ENCODE results near the gene RNF208. TPM values are rescaled to one million over a fixed set of nuclear protein-coding genes. Genes with fewer than 3 reads are reported as not detected.

RNF208 gene
- total RNA-seq, 1 donor from 2014 or later = 4.3 TPM

- intact Hi-C loops (cut with micrococcal nuclease) = loop anchor here (10.0 kb wide), 2 partner anchors 344 to 684 kb away; partner anchors contain the start of genes NOTCH1 and TRAF2
Observed at GRCh38 chr9:137228968-137229896, 7.2 kb upstream of the RNF208 start.

- intact Hi-C loops (cut with micrococcal nuclease) = loop anchor here (10.0 kb wide), 2 partner anchors 344 to 684 kb away; partner anchors contain the start of genes NOTCH1 and TRAF2
Observed at GRCh38 chr9:137228506-137228967, 6.5 kb upstream of the RNF208 start.

- intact Hi-C loops (cut with micrococcal nuclease) = loop anchor here (1.0 to 10.0 kb wide), 6 partner anchors 8 to 683 kb away; partner anchors contain the start of genes NOTCH1, NPDC1 and TRAF2
Observed at GRCh38 chr9:137227853-137228505, 5.9 kb upstream of the RNF208 start.

- intact Hi-C loops (cut with micrococcal nuclease) = loop anchor here (1.0 to 10.0 kb wide), 6 partner anchors 9 to 682 kb away; partner anchors contain the start of genes NOTCH1, NPDC1 and TRAF2
Observed at GRCh38 chr9:137227054-137227852, 5.2 kb upstream of the RNF208 start, which contains the start of gene RNF224. Gene RNF224, plus strand, starts transcription at chr9:137227502. Its CDS starts 834 bp downstream, at chr9:137228336.

- intact Hi-C loops (cut with micrococcal nuclease) = loop anchor here (1.0 to 10.0 kb wide), 6 partner anchors 10 to 682 kb away; partner anchors contain the start of genes NOTCH1, NPDC1 and TRAF2
Observed at GRCh38 chr9:137226338-137227053, 4.5 kb upstream of the RNF208 start.

- intact Hi-C loops (cut with micrococcal nuclease) = loop anchor here (2.0 to 10.0 kb wide), 3 partner anchors 179 to 681 kb away; partner anchors contain the start of genes NOTCH1, NPDC1 and TRAF2
Observed at GRCh38 chr9:137225699-137226331, 3.8 kb upstream of the RNF208 start.

- intact Hi-C loops (cut with micrococcal nuclease) = loop anchor here (10.0 kb wide), 2 partner anchors 340 to 680 kb away; partner anchors contain the start of genes NOTCH1 and TRAF2
Observed at GRCh38 chr9:137224830-137225694, 3.0 kb upstream of the RNF208 start, which contains the start of gene CYSRT1. Gene CYSRT1, plus strand, starts transcription at chr9:137225174. Its CDS starts 448 bp downstream, at chr9:137225622.

- intact Hi-C loops (cut with micrococcal nuclease) = loop anchor here (1.0 to 10.0 kb wide), 16 partner anchors 13 to 679 kb away; partner anchors contain the start of genes ANAPC2, ARRDC1, MAN1B1 and NDOR1
Observed at GRCh38 chr9:137223078-137223970, 1.3 kb upstream of the RNF208 start.

GRCh38 chr9:137221506-137222111 is 431 bp downstream of the RNF208 start:
- intact Hi-C loops (cut with micrococcal nuclease) = loop anchor here (10.0 kb wide), 2 partner anchors 337 to 677 kb away; partner anchors contain the start of genes NOTCH1 and TRAF2

- intact Hi-C loops (cut with micrococcal nuclease) = loop anchor here (10.0 kb wide), 2 partner anchors 336 to 676 kb away; partner anchors contain the start of genes NOTCH1 and TRAF2
Observed at GRCh38 chr9:137221095-137221505, 940 bp downstream of the RNF208 start.

GRCh38 chr9:137220317-137221094 is 1.5 kb downstream of the RNF208 start:
- intact Hi-C loops (cut with micrococcal nuclease) = loop anchor here (10.0 kb wide), 2 partner anchors 336 to 676 kb away; partner anchors contain the start of genes NOTCH1 and TRAF2

- intact Hi-C loops (cut with micrococcal nuclease) = loop anchor here (10.0 kb wide), 2 partner anchors 335 to 675 kb away; partner anchors contain the start of genes NOTCH1 and TRAF2
Observed at GRCh38 chr9:137219757-137220316, 2.2 kb downstream of the RNF208 start.

GRCh38 chr9:137218754-137219271 is 3.2 kb downstream of the RNF208 start:
- intact Hi-C loops (cut with micrococcal nuclease) = no loop called here

GRCh38 chr9:137218212-137218753 is 3.8 kb downstream of the RNF208 start:
- intact Hi-C loops (cut with micrococcal nuclease) = no loop called here

All from T-helper 1 cell treated with Interleukin-12 subunit alpha and Interleukin-12 subunit beta and Interleukin-4 antibody, amounts not matched to agents 30 ng/mL and 1 ng/mL, for 36 hours (primary cell).